ENCODE data around the gene AUTS2.

Gene AUTS2

GRCh38 chr7:70624500-70625103 is 1026.3 kb downstream of the AUTS2 start:
- no peak overlapping the region for H3K4me3 ChIP-seq (replicated peaks; ENCODE audit: low read depth, low read length)
- TF ChIP-seq CTCF (IDR thresholded peaks at IDR 0.05; ENCODE audit: low read depth, low read length, missing control alignments): no peak
- DNase-seq (ENCODE audit: extremely low read depth, low read depth): no peak

- no peak overlapping the region for H3K4me3 ChIP-seq (replicated peaks; ENCODE audit: low read depth, low read length)
- no peak for TF ChIP-seq CTCF (IDR thresholded peaks at IDR 0.05; ENCODE audit: low read depth, low read length, missing control alignments)
These were observed 1029.2 kb downstream of the AUTS2 start for GRCh38 chr7:70627461-70627860.

GRCh38 chr7:70630440-70630817 is 1032.2 kb downstream of the AUTS2 start:
- no peak for TF ChIP-seq CTCF (IDR thresholded peaks at IDR 0.05; ENCODE audit: low read depth, low read length, missing control alignments)
- H3K4me3 ChIP-seq (replicated peaks; ENCODE audit: low read depth, low read length): no peak overlapping the region
- no peak for DNase-seq (ENCODE audit: extremely low read depth, low read depth)

More at GRCh38 chr7:70627461-70627860, 1029.2 kb downstream of the AUTS2 start:
- DNase-seq (ENCODE audit: extremely low read depth, low read depth): no peak

GRCh38 chr7:70630818-70631457 is 1032.7 kb downstream of the AUTS2 start:
- H3K4me3 ChIP-seq (replicated peaks; ENCODE audit: low read depth, low read length): no peak overlapping the region
- no peak for DNase-seq (ENCODE audit: extremely low read depth, low read depth)

GRCh38 chr7:70631718-70632117 is 1033.4 kb downstream of the AUTS2 start:
- no peak overlapping the region for H3K4me3 ChIP-seq (replicated peaks; ENCODE audit: low read depth, low read length)
- no peak for DNase-seq (ENCODE audit: extremely low read depth, low read depth)
- TF ChIP-seq CTCF (IDR thresholded peaks at IDR 0.05; ENCODE audit: low read depth, low read length, missing control alignments): no peak

More at GRCh38 chr7:70630818-70631457, 1032.7 kb downstream of the AUTS2 start:
- no peak for TF ChIP-seq CTCF (IDR thresholded peaks at IDR 0.05; ENCODE audit: low read depth, low read length, missing control alignments)

GRCh38 chr7:70632400-70632799 is 1034.1 kb downstream of the AUTS2 start:
- no peak for DNase-seq (ENCODE audit: extremely low read depth, low read depth)
- no peak overlapping the region for H3K4me3 ChIP-seq (replicated peaks; ENCODE audit: low read depth, low read length)
- TF ChIP-seq CTCF (IDR thresholded peaks at IDR 0.05; ENCODE audit: low read depth, low read length, missing control alignments): no peak

Data from HFF-Myc (cell line).